Keratinocyte (primary cell): ENCODE results near the gene EPHX1. TPM values are rescaled to one million over a fixed set of nuclear protein-coding genes. Genes with fewer than 3 reads are reported as not detected.
A peak's percentile ranks its signal among the peaks of the same experiment; 100 is the strongest.

Experiments
- DNase-seq: peaks from one replicate; pipeline ENCODE4 v3.0.0-alpha.2; 2011; ENCODE audit warnings: low read depth, missing footprints, low spot score
- FAIRE-seq: peaks from 2 replicates; lab custom pipeline; 2011; peaks lifted over from hg19 to GRCh38; lab: Jason Lieb, UNC
- H2AFZ ChIP-seq: 2 replicates; pipeline ENCODE4 v1.6.0; 2012; ENCODE audit warnings: low read length, control low read depth, inconsistent platforms; ENCODE audit not compliant: control insufficient read depth
- H3K27ac ChIP-seq: 2 replicates; pipeline ENCODE4 v1.5.1; 2011; ENCODE audit warnings: low read length; ENCODE audit not compliant: control insufficient read depth, insufficient read depth
- H3K27me3 ChIP-seq: 3 replicates; pipeline ENCODE4 v1.6.0; 2011; ENCODE audit warnings: low read length; ENCODE audit not compliant: control insufficient read depth, insufficient read depth; ENCODE audit errors: extremely low read depth
- H3K36me3 ChIP-seq, 2 experiments: 2 replicates in 1 of 2; 3 replicates in 1 of 2; pipeline ENCODE4 v1.5.1; 2011; ENCODE audit warnings: low read length in 2 of 2, mild to moderate bottlenecking in 1 of 2; ENCODE audit not compliant: control insufficient read depth in 2 of 2, insufficient read depth in 2 of 2; ENCODE audit errors: extremely low read depth in 1 of 2
- H3K4me1 ChIP-seq: 3 replicates; pipeline ENCODE4 v1.5.1; 2011; ENCODE audit warnings: low read length; ENCODE audit not compliant: control insufficient read depth, insufficient read depth; ENCODE audit errors: extremely low read depth
- H3K4me2 ChIP-seq: 3 replicates; pipeline ENCODE4 v1.6.0; 2011; ENCODE audit warnings: low read depth, low read length; ENCODE audit not compliant: control insufficient read depth, insufficient read depth; ENCODE audit errors: extremely low read depth
- H3K4me3 ChIP-seq, 3 experiments: fragments of 200-600 bp in 1 of 3; sonication (generic) in 1 of 3; 2 replicates in 2 of 3; 3 replicates in 1 of 3; pipeline ENCODE4 v1.5.1; 2011 to 2016; ENCODE audit warnings: low read length in 3 of 3, mild to moderate bottlenecking in 3 of 3, control low read depth in 2 of 3, inconsistent platforms in 1 of 3, low read depth in 1 of 3, mixed read lengths in 1 of 3, mixed run types in 1 of 3, moderate library complexity in 1 of 3; ENCODE audit not compliant: control insufficient read depth in 2 of 3, insufficient read depth in 2 of 3; ENCODE audit errors: extremely low read depth in 1 of 3
- H3K79me2 ChIP-seq: 2 replicates; pipeline ENCODE4 v1.6.0; 2012; ENCODE audit warnings: low read length; ENCODE audit not compliant: control insufficient read depth, insufficient read depth
- H3K9ac ChIP-seq: 3 replicates; pipeline ENCODE4 v1.6.0; 2011; ENCODE audit warnings: low read length; ENCODE audit not compliant: control insufficient read depth, insufficient read depth; ENCODE audit errors: extremely low read depth
- H3K9me1 ChIP-seq: 3 replicates; pipeline ENCODE4 v1.6.0; 2011; ENCODE audit warnings: low read length; ENCODE audit not compliant: control insufficient read depth, insufficient read depth; ENCODE audit errors: extremely low read depth
- H3K9me3 ChIP-seq: 2 replicates; pipeline ENCODE4 v1.5.1; 2012; ENCODE audit warnings: low read depth, low read length; ENCODE audit not compliant: control insufficient read depth
- H4K20me1 ChIP-seq: 3 replicates; pipeline ENCODE4 v1.6.0; 2011; ENCODE audit warnings: low read length; ENCODE audit not compliant: control insufficient read depth, insufficient read depth; ENCODE audit errors: extremely low read depth
- EZH2 ChIP-seq: IDR thresholded peaks from one replicate; pipeline ENCODE4 v1.6.1; 2012; ENCODE audit warnings: inconsistent platforms, mild to moderate bottlenecking, low read length, moderate library complexity
- dilution Hi-C: fragments of 300-500 bp; cut with MboI; formaldehyde crosslinking; loops from one replicate; pipeline ENCODE4 v1.7.0; 2020; ENCODE audit warnings: low sequenced_read_pairs; ENCODE audit not compliant: extremely low pct_ligation_motif_present
- polyA plus RNA-seq, 5 experiments: library from polyadenylated mRNA; depleted of rRNA in 3 of 5; stranded (reverse) in 3 of 5; stranded (forward) in 1 of 5; unstranded in 1 of 5; fragments of >200 nt; gene quantifications; 1 replicate in 1 of 5; 2 replicates in 3 of 5; 3 replicates in 1 of 5; pipeline versions ENCODE4 v1.2.1 to v1.2.3, GENCODE V29; 2011 to 2012; ENCODE audit warnings: missing spikeins in 2 of 5, low read depth in 1 of 5, low replicate concordance in 1 of 5
- TF ChIP-seq, protein P1 (sequence below), 3 experiments: IDR thresholded peaks in 1 of 3; conservative IDR thresholded peaks in 1 of 3; optimal IDR thresholded peaks in 1 of 3; 2 replicates in 2 of 3; 3 replicates in 1 of 3; pipeline versions ENCODE3 to v1.5.1; 2011; ENCODE audit warnings: low read length in 3 of 3, mild to moderate bottlenecking in 3 of 3, moderate library complexity in 2 of 3, control low read depth in 1 of 3, inconsistent platforms in 1 of 3; ENCODE audit not compliant: insufficient read depth in 2 of 3; ENCODE audit errors: extremely low read depth in 1 of 3

EPHX1 gene
- polyA plus RNA-seq, 1 donor (not counting 4 experiments of a cell fraction or from before 2014, with no cell fraction given) = 6.4 TPM

DNA sequence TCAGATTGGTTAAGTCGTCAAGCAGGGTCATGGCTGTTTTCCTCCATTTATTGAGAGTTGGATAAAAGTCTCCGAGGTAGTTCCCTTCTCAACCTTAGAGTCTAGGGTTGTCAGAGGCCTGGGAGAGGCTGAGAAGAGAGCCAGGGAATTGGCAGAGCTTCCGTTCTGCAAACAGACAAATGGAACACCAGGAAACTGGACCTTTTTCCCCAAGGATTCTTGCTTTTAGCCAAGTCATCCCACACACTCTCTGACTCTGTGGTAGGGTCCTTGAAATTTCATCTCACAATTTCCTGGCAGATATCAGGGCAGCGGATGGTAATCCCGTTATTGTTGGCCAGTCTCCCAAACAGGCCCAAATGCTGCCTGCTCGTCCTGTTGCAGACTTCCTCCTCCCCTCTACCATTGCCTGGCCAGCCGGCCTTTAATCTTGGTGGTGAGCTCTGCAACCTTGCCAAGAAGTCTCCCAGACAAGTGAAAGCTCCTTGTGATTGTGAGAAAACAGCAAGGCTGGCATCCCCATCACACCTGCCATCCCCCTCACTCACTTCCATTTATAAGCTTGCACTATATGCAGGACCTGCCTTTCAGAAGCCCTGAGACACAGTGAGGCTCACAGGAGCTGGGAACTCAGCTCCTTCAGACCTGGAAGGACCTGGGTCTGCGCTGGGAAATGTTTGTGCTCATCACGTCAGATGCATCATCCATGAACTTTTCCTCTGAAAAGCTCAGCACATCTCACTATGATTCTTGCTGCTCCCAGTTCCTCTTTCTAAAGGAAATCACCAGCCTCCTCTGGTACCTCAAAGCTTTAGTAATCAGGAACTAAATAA lies 46.0 kb upstream of the EPHX1 start:
- H3K9me3 ChIP-seq = no peaks in the 10 kb centered on the region
- no peak for FAIRE-seq
- no peaks in the 10 kb centered on the region for H3K27me3 ChIP-seq
- H3K9ac ChIP-seq = no peak overlapping the region
- no peak for DNase-seq
- H4K20me1 ChIP-seq = no peaks in the 10 kb centered on the region
- H3K9me1 ChIP-seq = no peaks in the 10 kb centered on the region
- TF ChIP-seq EZH2 = no peak
- TF ChIP-seq, protein P1, sequence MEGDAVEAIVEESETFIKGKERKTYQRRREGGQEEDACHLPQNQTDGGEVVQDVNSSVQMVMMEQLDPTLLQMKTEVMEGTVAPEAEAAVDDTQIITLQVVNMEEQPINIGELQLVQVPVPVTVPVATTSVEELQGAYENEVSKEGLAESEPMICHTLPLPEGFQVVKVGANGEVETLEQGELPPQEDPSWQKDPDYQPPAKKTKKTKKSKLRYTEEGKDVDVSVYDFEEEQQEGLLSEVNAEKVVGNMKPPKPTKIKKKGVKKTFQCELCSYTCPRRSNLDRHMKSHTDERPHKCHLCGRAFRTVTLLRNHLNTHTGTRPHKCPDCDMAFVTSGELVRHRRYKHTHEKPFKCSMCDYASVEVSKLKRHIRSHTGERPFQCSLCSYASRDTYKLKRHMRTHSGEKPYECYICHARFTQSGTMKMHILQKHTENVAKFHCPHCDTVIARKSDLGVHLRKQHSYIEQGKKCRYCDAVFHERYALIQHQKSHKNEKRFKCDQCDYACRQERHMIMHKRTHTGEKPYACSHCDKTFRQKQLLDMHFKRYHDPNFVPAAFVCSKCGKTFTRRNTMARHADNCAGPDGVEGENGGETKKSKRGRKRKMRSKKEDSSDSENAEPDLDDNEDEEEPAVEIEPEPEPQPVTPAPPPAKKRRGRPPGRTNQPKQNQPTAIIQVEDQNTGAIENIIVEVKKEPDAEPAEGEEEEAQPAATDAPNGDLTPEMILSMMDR (optimal IDR thresholded peaks at IDR 0.05 in 1 of 3, IDR thresholded peaks at IDR 0.05 in 1 of 3, conservative IDR thresholded peaks at IDR 0.05 in 1 of 3; ENCODE audit: extremely low read depth in 1 of 3, insufficient read depth in 2 of 3, low read length in 3 of 3) = no peak
- no peaks in the 10 kb centered on the region for H3K36me3 ChIP-seq
- H2AFZ ChIP-seq = no peak overlapping the region
- H3K27ac ChIP-seq = no peak overlapping the region
- H3K4me3 ChIP-seq = no peak overlapping the region
- dilution Hi-C loops = no loop called here
- H3K4me2 ChIP-seq = no peak overlapping the region
- no peaks in the 10 kb centered on the region for H3K79me2 ChIP-seq
- H3K4me1 ChIP-seq = peaks cover 28% of the 10 kb centered on the region

DNA sequence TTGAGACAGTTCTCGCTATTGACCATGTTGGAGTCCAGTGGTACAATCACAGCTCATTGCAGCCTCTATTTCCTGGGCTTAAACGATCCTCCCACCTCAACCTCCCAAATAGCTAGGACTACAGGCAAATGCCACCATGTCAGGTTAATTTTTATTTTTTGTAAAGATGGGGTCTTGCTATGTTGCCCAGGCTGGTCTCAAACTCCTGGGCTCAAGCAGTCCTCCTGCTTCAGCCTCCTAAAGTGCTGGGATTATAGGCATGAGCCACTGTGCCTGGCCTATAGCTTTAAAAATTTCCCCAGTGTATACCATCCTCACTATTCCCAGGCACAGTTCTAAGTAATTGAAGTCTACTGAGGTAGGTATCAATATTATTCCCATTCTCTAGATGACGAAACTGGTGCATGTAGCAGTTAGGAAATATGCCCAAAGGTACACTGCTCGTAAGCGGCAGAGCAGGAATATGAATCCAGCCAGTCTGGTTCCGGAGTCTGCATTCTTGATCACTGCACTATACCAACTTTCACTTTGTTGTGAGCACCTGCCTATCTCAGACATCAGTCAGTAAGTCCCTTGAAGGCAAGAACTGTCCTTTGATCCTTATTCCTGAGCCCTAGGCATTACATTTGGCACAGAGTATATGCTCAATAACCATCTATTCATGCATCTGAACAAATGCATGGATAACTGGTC lies 43.8 kb upstream of the EPHX1 start:
- peaks cover 28% of the 10 kb centered on the region for H3K4me1 ChIP-seq
- peak overlapping the region; percentile 55 for H3K4me2 ChIP-seq
- FAIRE-seq = peak; percentile 51

More for the DNA sequence above, 43.8 kb upstream of the EPHX1 start:
- Histone ChIP-seq H3K9ac (no peak overlapping the region), H3K9me1 (no peaks in the 10 kb centered on the region), H3K27ac (no peak overlapping the region), H2AFZ (no peak overlapping the region), H3K27me3 (no peaks in the 10 kb centered on the region), H4K20me1 (no peaks in the 10 kb centered on the region), H3K9me3 (no peaks in the 10 kb centered on the region), H3K79me2 (no peaks in the 10 kb centered on the region), H3K4me3 (no peak overlapping the region), H3K36me3 (no peaks in the 10 kb centered on the region)
- dilution Hi-C loops = no loop called here
- no peak for DNase-seq
- TF ChIP-seq, protein P1 (optimal IDR thresholded peaks at IDR 0.05 in 1 of 3, IDR thresholded peaks at IDR 0.05 in 1 of 3, conservative IDR thresholded peaks at IDR 0.05 in 1 of 3; ENCODE audit: extremely low read depth in 1 of 3, insufficient read depth in 2 of 3, low read length in 3 of 3) = no peak
- TF ChIP-seq EZH2 = no peak
